Heart left ventricle (tissue), 16 donors: Measurements from ENCODE around the gene HEBP2. TPM values are rescaled to one million over a fixed set of nuclear protein-coding genes. Genes with fewer than 3 reads are reported as not detected.
A peak's percentile ranks its signal among the peaks of the same experiment; 100 is the strongest.

Source experiments
- ATAC-seq, 4 donors: fragments of 200-7000 bp; cut with Tn5 transposase; one replicate each; pipeline ENCODE4 v1.9.1; 2020 to 2022; ENCODE audit warnings: moderate library complexity in 4 of 4, mild to moderate bottlenecking in 3 of 4, moderate number of reproducible peaks in 1 of 4
- DNase-seq, 5 donors: peaks; one replicate each; pipeline ENCODE4 v3.0.0-alpha.2; 2020
- H3K27ac ChIP-seq, 12 donors: fragments of 200-600 bp; sonication (generic) in 4 of 12; one replicate each; pipeline versions ENCODE4 v1.5.0 to v1.8.0; 2016 to 2022; ENCODE audit warnings: mild to moderate bottlenecking in 2 of 12
- H3K27me3 ChIP-seq, 9 donors: fragments of 200-600 bp; sonication (generic) in 2 of 9; one replicate each; pipeline versions ENCODE4 v1.5.1 to v1.8.0; 2016 to 2022; ENCODE audit warnings: mild to moderate bottlenecking in 3 of 9
- H3K36me3 ChIP-seq, 9 donors: fragments of 200-600 bp; sonication (generic) in 2 of 9; one replicate each; pipeline versions ENCODE4 v1.5.0 to v1.8.0; 2018 to 2022; ENCODE audit warnings: mild to moderate bottlenecking in 2 of 9
- H3K4me1 ChIP-seq, 12 donors: fragments of 200-600 bp; sonication (generic) in 4 of 12; one replicate each; pipeline versions ENCODE4 v1.5.0 to v1.8.0; 2016 to 2022; ENCODE audit warnings: mild to moderate bottlenecking in 3 of 12
- H3K4me3 ChIP-seq, 12 donors: fragments of 200-600 bp; sonication (generic) in 4 of 12; one replicate each; pipeline versions ENCODE4 v1.5.0 to v1.8.0; 2017 to 2022; ENCODE audit warnings: mild to moderate bottlenecking in 9 of 12, moderate library complexity in 4 of 12
- H3K9me3 ChIP-seq, 12 donors: fragments of 200-600 bp; sonication (generic) in 4 of 12; one replicate each; pipeline versions ENCODE4 v1.5.0 to v1.8.0; 2016 to 2022; ENCODE audit warnings: mild to moderate bottlenecking in 1 of 12
- POLR2A ChIP-seq, 2 donors: fragments of 450-650 bp; IDR thresholded peaks; one replicate each; pipeline ENCODE4 v1.6.1; 2017; ENCODE audit warnings: antibody characterized with exemption in 2 of 2, mild to moderate bottlenecking in 2 of 2, moderate library complexity in 2 of 2
- WGBS, 4 donors: extraction: QIAGEN DNeasy Blood & Tissue Kit in 2 of 4; methylation state at CpG; one replicate each; pipeline versions ENCODE4 v1.1.5 to v1.1.7; 2013 to 2018; 5-methylcytosine and 5-hydroxymethylcytosine counted together
- intact Hi-C, 10 donors: fragments of 100-400 bp; cut with DNase I; formaldehyde crosslinking; loops; one replicate each; pipeline versions ENCODE4 v1.11.1 to v1.14.2; 2022
- polyA plus RNA-seq, 2 donors: library from polyadenylated mRNA; stranded (reverse); fragments of 200-250 nt; gene quantifications; one replicate each; pipeline ENCODE4 v1.2.3, GENCODE V29; 2013
- total RNA-seq, 9 donors: library from RNA; depleted of rRNA in 2 of 9; stranded (reverse); fragments of >200 nt in 2 of 9; fragmentation: NEBNext Ultra II Directional in 3 of 9; extraction: Animal tissue kit (Norgen Biotek cat#: 25700) in 3 of 9; gene quantifications; one replicate each; pipeline versions ENCODE4 v1.1.0 to v1.2.4, GENCODE V29; 2016 to 2023
- TF ChIP-seq, protein P1 (sequence below), 12 donors: fragments of 200-600 bp; sonication (generic) in 4 of 12; IDR thresholded peaks; one replicate each; pipeline versions ENCODE4 v1.5.0 to v1.8.0; 2018 to 2022; ENCODE audit warnings: antibody characterized with exemption in 12 of 12, mild to moderate bottlenecking in 5 of 12
- donor health status: ischemic (EF 13 %, LVEDD 7.1; RV severe dilation, severe dysfunction).
- donor health status: healthy with polysubstance abuse.
- donor health status: DM: no; HTN: yes; CAD: no.
- donor health status: DM: no; HTN: no; CAD: no.
- donor health status: ischemic (EF 25% LVEDD 6.9; RV normal size, moderate dysfunction).
- donor health status: ischemic (EF 25% LVEDD 5.7; RV mildly dilated, moderate dysfunction).
- donor health status: healthy.
- donor health status: DM: yes; HTN: yes; CAD: no.
- donor health status: ischemic (EF 35%, LVEDD 5.7; RV mildly dilated, moderate dysfunction).
- donor health status: nonischemic (EF 11% LVEDD 7.7; RV severe dilation, severe dysfunction).
- donor health status: DM: yes; HTN: yes; CAD: no.
- donor health status: PGD.
- donor health status: ischemic (EF 29% LVEDD 5.4; RV normal size, mild dysfunction).
- donor health status: nonischemic (EF 23%, LVEDD 6.1; RV moderate dilation, normal function).

HEBP2 gene
- total and polyA plus RNA-seq, 11 donors, result 20.3 to 110 (median 90.2) TPM

- WGBS, 4 donors, result 93 to 100% (median 98%) methylated on average over 3 to 4 of the region's 4 CpGs
- Histone ChIP-seq H3K36me3 (peaks cover 0 to 65% (median 27%) of the 10 kb centered on the region in 9 donors), H3K9me3 (peaks cover 0 to 6% (median 0%) of the 10 kb centered on the region in 12 donors), H3K27ac (no peak overlapping the region), H3K27me3 (no peaks in the 10 kb centered on the region), H3K4me1 (peaks cover 0 to 20% (median 4%) of the 10 kb centered on the region in 12 donors), H3K4me3 (no peak overlapping the region)
- no peak for TF ChIP-seq POLR2A (IDR thresholded peaks at IDR 0.05)
- TF ChIP-seq, protein P1, sequence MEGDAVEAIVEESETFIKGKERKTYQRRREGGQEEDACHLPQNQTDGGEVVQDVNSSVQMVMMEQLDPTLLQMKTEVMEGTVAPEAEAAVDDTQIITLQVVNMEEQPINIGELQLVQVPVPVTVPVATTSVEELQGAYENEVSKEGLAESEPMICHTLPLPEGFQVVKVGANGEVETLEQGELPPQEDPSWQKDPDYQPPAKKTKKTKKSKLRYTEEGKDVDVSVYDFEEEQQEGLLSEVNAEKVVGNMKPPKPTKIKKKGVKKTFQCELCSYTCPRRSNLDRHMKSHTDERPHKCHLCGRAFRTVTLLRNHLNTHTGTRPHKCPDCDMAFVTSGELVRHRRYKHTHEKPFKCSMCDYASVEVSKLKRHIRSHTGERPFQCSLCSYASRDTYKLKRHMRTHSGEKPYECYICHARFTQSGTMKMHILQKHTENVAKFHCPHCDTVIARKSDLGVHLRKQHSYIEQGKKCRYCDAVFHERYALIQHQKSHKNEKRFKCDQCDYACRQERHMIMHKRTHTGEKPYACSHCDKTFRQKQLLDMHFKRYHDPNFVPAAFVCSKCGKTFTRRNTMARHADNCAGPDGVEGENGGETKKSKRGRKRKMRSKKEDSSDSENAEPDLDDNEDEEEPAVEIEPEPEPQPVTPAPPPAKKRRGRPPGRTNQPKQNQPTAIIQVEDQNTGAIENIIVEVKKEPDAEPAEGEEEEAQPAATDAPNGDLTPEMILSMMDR (IDR thresholded peaks at IDR 0.05), result no peak
- DNase-seq, result no peak
- no peak for ATAC-seq
- intact Hi-C loops, result loop anchor here in 5 of 10 donors (5.0 to 10.0 kb wide), 5 partner anchors 84 to 352 kb away; partner anchors contain the start of gene CCDC28A (in 1 of the 5)
Observed at GRCh38 chr6:138420356-138420755, 16.3 kb downstream of the HEBP2 start.

DNA sequence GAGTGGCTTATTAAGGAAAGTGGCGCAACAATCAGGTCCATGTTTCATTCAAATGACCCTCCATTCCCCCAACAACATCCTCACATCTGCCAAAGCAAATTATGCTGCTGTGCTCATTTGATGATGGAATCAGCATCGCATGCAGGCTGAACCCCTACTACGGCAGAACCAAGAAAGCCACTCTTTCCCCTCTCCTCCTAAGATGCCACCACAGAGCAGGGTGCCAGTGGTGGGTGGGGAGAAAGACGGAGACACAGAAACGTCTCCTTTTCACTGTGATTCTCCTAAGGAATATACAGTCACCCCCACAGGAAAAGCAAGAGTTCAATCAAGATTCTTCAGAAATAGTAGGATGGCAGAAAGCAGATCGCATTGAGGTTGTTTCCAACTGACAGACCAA lies 17.1 kb downstream of the HEBP2 start:
- Histone ChIP-seq H3K36me3 (peaks cover 0 to 60% (median 21%) of the 10 kb centered on the region in 9 donors), H3K27ac (no peak overlapping the region), H3K4me3 (no peak overlapping the region), H3K9me3 (peaks cover 0 to 6% (median 0%) of the 10 kb centered on the region in 12 donors), H3K27me3 (no peaks in the 10 kb centered on the region), H3K4me1 (peaks cover 0 to 14% (median 4%) of the 10 kb centered on the region in 12 donors)
- 75 to 83% (median 80%) methylated on average over 6 of the region's 6 CpGs for WGBS, 4 donors
- no peak for DNase-seq
- intact Hi-C loops, result loop anchor here in 5 of 10 donors (5.0 to 10.0 kb wide), 5 partner anchors 84 to 351 kb away; partner anchors contain the start of gene CCDC28A (in 1 of the 5)
- ATAC-seq, result no peak
- no peak for TF ChIP-seq POLR2A (IDR thresholded peaks at IDR 0.05)
- TF ChIP-seq, protein P1 (IDR thresholded peaks at IDR 0.05), result no peak

- Histone ChIP-seq H3K9me3 (peaks cover 0 to 6% (median 0%) of the 10 kb centered on the region in 12 donors), H3K27ac (no peak overlapping the region), H3K36me3 (peaks cover 0 to 61% (median 21%) of the 10 kb centered on the region in 9 donors), H3K4me3 (no peak overlapping the region), H3K27me3 (no peaks in the 10 kb centered on the region), H3K4me1 (peaks cover 0 to 15% (median 4%) of the 10 kb centered on the region in 12 donors)
- ATAC-seq (no peak), DNase-seq (no peak)
- intact Hi-C loops, result loop anchor here in 5 of 10 donors (5.0 to 10.0 kb wide), 5 partner anchors 83 to 351 kb away; partner anchors contain the start of gene CCDC28A (in 1 of the 5)
- 91 to 97% (median 94%) methylated on average over 10 of the region's 10 CpGs for WGBS, 4 donors
- TF ChIP-seq, protein P1 (IDR thresholded peaks at IDR 0.05), result no peak
- no peak for TF ChIP-seq POLR2A (IDR thresholded peaks at IDR 0.05)
Observed at GRCh38 chr6:138421608-138422007, 17.6 kb downstream of the HEBP2 start.

DNA sequence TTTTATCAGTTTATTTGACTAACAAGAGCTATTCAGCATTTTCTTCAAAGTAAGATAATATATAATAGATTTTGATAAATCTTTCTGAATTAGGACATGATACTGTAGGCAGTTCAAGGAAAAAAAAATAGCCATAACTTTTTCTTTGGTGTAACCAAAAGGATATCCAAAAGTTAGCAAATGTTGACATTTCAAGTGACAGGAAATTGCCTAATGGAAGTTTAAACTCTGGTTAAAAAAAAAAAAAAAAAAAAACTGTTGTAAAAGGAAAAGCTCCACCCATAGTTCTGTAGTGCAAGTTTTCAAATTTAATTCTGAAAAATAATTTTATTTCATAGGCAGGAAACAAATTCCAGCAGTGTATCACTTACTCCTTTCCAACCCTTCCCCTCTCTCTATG lies 18.8 kb downstream of the HEBP2 start:
- Histone ChIP-seq H3K36me3 (peaks cover 0 to 58% (median 19%) of the 10 kb centered on the region in 9 donors), H3K9me3 (peaks cover 0 to 3% (median 0%) of the 10 kb centered on the region in 12 donors), H3K4me1 (peaks cover 0 to 23% (median 5%) of the 10 kb centered on the region in 12 donors), H3K27me3 (no peaks in the 10 kb centered on the region), H3K27ac (peak overlapping the region in 4 of 12 donors; percentile 5 to 30 (median 16)), H3K4me3 (no peak overlapping the region)
- DNase-seq (no peak), ATAC-seq (no peak)
- intact Hi-C loops, result loop anchor here in 5 of 10 donors (5.0 to 10.0 kb wide), 5 partner anchors 82 to 349 kb away; partner anchors contain the start of gene CCDC28A (in 1 of the 5)
- TF ChIP-seq POLR2A (IDR thresholded peaks at IDR 0.05), result no peak
- TF ChIP-seq, protein P1 (IDR thresholded peaks at IDR 0.05), result no peak
